Transverse colon (tissue), 4 donors: ENCODE results near the gene KCTD15.

Experiments used
- CTCF ChIP-seq, 5 experiments: fragments of 200-600 bp in 3 of 5; fragments of 450-650 bp in 2 of 5; sonication (generic) in 3 of 5; IDR thresholded peaks; 1 replicate in 2 of 5; 2 replicates in 3 of 5; pipeline ENCODE4 v1.5.1; 2016 to 2017; ENCODE audit warnings: antibody characterized with exemption in 5 of 5, inconsistent platforms in 3 of 5, mild to moderate bottlenecking in 2 of 5, moderate library complexity in 1 of 5
- EP300 ChIP-seq: sonication (generic); formaldehyde crosslinking; IDR thresholded peaks from one replicate; pipeline ENCODE4 v1.6.1; 2017; ENCODE audit warnings: antibody characterized with exemption, low read depth
- POLR2AphosphoS5 ChIP-seq, 3 donors: sonication (generic); formaldehyde crosslinking; IDR thresholded peaks; one replicate each; pipeline ENCODE4 v1.6.1; 2016; ENCODE audit warnings: antibody characterized with exemption in 3 of 3

DNA sequence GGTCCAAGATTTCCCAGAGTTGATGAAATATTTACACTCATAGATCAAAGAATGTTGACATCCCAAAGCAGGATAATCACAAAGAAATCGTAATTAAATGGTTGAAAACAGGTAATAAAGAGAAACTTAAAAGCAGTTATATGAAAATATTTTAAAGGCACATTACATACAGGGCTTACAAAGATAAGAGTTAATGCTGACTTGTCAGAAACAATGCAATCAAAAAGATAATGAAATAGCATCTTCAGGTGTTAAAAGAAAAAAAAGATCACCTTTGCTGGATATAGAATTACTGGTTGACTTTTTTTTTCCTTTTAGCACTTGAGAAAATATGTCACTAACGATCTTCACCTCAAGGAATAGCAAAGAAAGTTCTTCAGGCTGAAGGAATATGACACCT lies 48.8 kb downstream of the KCTD15 start:
- no peak for TF ChIP-seq POLR2AphosphoS5 (IDR thresholded peaks at IDR 0.05)
- TF ChIP-seq CTCF (IDR thresholded peaks at IDR 0.05) = no peak
- TF ChIP-seq EP300 = no peak
